GM19351 (cell line): ENCODE data around the gene UBE2V1.
A peak's percentile ranks its signal among the peaks of the same experiment; 100 is the strongest.
"Not testable (repeated sequence)": the region's sequence is repeated elsewhere in the genome, so short reads cannot be mapped to it uniquely, and the experiment has no call there.

Source experiments
- ATAC-seq: cut with Tn5 transposase; IDR thresholded peaks from one replicate; pipeline ENCODE4 v1.9.1; 2021; ENCODE audit warnings: mild to moderate bottlenecking, moderate library complexity; ENCODE audit not compliant: unreplicated experiment

UBE2V1 gene

DNA sequence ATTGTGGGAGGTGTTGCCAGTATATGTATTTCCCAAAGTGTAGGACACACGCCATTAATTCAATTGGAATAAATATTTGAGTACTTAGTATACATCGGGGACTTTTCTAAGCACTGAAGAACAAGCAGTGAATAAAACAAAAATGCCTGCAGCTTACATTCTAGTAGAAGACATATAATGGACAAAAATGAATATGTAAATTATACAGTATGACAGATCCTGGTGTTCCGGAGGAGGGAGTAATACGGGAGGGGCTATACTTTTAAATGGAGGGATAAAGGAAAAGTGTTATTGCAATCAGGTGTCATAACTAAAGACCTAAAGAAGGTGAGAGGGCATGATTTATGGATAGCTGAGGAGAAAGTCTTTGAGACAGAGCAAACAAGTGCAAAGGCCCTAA is 15.1 kb downstream of the UBE2V1 start:
- ATAC-seq = no peak

DNA sequence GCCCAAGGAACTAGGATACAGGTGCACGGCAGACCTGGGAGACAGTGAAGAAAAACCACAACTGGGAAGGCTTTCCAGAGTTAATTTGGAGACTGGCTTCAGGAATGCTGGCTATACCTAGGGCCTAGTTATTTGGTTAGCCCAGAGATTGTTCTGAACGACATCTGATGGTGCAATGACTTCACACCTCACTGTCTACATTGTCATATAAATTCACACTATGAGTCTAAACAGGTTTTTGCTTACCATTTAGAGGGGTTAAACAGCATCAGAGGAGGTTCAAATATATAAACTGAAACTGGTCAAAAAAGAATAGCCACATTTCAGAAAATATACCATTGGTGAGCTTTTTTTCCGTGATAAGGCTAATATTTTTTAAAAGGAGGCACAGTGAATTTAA is 16.7 kb downstream of the UBE2V1 start:
- no peak for ATAC-seq

DNA sequence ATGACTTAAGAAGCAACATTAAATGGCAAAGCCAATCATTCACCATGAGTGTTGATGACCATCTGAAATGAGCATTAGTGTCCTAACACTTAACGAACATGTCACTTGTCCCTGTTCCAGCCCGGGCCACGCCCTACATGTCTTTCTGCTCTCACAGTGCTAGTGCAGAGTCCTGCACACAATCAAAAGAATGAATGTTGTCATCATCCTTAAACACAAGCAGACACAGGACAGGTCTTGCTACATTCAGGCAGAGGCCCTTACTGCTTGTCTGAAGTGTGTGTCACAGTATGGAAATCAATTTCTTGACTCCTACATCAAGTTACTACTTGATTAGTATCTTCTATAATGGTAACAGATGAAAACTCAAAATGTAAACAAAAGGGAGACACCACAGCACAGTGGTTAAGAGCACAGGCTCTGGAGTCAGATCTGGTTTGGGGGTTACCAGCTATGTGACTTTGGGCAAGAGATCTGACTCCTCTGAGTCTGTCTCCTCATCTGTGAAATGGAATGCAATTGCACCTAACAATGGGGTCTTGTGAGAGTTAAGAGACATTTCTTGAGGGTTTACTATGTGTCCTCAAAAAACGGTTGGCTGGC is 17.4 kb downstream of the UBE2V1 start:
- no peak for ATAC-seq

DNA sequence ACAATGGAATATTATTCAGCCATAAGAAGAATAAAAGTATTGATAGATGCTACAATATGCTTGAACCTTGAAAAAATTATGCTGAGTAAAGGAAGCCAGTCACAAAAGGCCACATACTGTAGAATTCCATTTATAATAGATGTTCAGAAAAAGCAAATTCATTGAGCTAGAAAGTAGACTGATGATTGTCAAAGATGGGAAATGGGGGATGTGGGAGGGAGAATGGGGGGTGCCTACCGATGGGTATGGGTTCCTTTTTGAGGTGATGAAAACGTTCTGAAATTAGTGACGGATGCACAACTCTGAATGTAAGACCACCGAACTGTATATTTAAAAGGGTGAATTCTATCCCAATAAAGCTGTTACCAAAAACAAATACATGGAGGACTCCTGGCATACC is 18.4 kb downstream of the UBE2V1 start:
- ATAC-seq = no peak

DNA sequence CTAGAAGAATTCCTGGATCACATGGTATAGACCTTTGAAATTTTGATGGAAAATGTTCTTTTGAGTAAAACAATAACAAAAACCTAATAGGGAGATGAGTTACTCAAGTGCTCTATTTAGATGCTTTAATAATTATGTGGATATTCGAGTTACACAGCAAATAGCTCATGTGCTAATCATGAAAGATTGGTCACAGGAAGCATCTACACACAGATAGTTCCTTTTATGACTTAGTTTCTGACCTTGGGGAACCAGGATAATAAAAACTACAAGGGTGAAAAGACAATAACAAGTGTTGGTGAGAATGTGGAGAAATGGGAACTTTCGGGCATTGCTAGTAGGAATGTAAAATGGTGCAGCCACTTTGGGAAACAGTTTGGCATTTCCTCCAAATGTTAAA is 19.7 kb downstream of the UBE2V1 start:
- no peak for ATAC-seq

DNA sequence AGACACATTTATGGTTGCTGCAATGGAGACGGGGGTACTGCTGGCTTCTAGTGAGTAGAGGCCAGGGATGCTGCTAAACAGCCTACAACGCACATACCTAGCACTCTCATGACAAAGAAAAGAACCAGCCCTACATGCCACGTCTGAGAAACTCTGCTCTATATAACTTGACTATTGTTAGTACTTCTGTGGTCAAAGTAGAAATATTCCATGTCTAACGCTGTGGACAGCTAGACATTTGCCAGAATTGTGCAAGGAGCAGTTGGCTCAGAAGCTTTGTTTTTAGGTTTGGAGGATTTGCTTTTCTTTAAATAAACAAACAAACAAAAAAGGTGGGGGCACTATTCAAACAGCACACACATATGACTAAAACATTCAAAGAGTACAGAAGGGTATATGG is 20.5 kb downstream of the UBE2V1 start:
- ATAC-seq = no peak

DNA sequence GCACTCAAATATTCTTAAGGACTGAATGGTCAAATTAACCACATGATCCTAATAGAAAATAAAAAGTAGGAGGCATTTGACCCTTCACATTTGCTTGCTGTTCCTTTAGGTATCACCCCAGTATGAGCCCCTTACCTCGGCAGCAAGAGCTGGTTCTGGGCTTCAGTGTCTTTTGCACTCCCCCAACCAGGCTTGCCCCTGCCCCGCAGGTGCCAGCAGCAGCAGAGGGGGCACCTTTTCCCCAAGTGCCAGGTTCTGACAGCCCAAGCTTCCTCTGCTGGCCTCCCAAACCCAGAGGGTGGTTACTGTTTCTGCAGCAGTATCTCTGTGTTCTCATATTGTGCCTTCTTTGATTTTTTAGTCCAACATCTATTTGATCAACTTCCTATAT is 23.2 kb downstream of the UBE2V1 start:
- no peak for ATAC-seq

DNA sequence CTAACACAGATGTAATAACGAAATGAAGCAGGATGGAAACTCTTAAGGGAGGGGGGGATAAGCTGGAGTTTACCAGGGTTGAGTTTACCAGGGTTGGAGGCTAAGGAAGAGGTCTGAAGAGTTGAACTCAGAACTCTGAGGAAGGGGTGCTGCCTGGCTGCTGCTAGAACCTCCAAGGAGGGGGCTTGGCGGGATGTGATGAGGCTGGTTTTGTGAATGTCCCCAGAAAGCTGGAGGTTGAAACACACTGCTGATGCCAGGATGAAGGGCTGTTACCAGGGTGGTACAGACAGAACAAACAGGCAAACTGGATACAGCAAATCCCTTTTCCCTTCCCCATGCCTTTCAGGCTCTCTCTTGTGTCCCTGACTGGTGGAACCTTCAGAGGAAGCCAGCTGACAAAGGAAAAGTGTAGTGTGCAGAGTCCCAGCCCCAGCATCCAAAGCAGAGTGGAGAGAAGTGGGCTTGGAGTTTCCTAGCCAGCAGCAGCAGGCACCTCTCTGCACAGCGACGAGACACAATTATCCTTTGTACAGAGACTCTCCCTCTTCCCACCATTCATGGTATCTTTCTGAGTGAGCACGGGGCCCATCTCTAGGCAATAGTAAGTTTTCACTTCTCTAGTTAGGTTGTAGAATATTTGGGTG is 23.7 kb downstream of the UBE2V1 start:
- no peak for ATAC-seq

DNA sequence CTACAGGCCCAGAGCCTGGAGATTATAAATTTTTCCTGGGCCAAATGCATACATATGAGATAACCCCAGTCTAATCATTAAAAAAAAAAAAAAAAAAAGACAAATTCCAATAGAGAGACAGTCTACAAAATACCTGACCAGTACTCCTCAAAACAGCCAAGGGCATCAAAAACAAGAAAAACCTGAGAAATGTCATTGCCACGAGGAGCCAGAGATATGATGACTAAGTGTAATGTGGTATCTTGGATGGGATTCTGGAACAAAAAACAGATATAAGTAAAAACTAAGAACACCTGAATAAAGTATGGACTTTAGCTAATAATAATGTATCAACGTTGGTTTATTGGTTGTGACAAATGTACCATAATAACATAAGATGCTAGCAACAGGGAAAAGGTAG is 24.9 kb downstream of the UBE2V1 start:
- ATAC-seq = no peak

DNA sequence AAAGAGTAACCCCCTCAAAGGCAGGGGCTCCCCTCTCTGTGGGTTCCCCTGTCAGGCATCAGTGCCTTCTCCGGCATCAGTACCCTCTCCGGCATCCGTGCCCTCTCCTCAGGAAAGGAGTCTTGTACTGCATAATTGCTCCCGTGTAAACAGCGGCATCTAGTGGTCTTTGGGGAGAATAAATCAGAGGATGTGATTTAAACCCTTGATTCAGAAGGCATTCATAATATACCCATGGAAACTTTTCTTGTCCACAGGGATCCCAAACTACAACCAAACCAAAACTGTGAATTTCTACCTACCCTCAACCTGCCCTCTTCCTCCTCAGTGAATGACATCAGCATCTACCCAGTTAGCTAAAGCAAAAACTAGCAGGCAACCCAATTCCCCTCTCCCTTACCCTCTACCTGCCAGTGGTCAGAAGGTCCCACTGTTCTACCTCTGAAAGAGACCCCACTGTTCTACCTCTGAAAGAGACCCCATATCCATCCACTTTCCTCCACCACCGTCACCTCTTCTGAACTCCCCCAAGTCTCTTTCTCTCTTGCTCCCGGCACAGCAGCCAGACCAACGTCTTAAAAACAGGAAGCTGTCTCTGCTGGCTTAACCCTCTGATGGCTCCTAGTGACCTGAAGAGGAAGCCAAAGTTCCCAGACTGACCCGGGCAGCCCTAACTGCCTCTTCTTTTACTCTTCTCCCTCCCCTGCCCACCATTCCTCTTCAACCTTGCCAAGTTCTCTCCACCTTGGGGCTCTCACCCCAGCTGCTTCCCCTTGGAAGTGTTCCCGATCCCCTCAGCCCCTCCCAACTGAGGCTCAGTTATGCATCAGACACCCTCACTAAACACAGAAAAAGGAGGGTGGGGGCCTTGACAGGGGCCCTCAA is 27.2 kb downstream of the UBE2V1 start:
- ATAC-seq = no peak

DNA sequence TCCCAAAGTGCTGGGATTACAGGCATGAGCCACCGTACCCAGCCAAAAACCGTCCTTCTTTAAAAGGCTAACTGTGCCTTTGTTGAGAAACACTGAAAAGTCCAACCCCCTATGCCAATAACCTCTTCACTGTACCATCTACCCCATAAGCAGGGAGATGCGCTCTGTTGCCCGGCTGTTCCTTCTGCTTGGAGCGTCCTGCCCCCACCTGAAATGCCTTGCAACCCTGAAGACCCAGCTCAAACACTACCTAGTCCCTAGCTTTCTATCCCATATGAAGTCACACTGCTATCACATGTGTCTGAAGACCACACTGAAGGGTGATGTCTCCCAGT is 27.8 kb downstream of the UBE2V1 start:
- no peak for ATAC-seq

DNA sequence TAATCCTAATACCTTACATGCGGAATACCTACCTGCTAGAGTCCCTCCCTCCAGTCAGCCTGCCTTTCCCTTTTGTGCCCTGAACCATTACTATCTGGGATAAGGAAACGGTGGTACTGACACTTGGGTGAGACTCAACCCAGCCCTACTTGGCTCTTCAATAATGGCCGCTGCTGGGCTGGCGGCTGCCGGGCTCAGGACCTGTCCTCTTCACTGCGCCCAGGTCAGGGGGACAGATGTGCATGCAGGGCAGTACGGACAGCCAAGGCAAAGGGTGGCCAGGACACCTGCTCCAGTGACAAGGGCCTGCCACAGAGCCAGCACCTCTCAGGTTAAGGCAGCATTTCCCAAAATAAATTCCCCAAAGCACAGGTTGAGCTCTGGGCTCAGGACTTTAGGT is 29.9 kb downstream of the UBE2V1 start:
- no peak for ATAC-seq

DNA sequence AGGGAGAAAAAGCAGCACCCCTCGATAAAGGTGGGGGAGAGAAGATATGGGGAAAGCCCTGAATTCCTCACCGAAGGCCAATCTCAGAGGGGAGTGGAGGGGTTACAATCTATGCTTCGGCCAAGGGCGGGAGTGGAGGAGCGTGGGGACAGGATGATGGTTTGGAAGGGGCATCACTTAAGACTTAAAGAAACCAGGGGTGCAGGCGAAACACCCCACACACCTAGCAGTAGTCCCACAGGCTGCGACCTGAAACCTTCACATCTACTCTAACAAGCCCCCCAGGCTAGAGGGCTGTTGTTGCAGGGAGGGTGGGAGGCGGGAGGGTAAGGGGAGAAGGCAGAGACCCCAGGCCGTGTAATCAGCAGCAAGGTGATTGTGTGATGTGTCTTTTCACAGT is 30.9 kb downstream of the UBE2V1 start:
- ATAC-seq = not testable (repeated sequence)

DNA sequence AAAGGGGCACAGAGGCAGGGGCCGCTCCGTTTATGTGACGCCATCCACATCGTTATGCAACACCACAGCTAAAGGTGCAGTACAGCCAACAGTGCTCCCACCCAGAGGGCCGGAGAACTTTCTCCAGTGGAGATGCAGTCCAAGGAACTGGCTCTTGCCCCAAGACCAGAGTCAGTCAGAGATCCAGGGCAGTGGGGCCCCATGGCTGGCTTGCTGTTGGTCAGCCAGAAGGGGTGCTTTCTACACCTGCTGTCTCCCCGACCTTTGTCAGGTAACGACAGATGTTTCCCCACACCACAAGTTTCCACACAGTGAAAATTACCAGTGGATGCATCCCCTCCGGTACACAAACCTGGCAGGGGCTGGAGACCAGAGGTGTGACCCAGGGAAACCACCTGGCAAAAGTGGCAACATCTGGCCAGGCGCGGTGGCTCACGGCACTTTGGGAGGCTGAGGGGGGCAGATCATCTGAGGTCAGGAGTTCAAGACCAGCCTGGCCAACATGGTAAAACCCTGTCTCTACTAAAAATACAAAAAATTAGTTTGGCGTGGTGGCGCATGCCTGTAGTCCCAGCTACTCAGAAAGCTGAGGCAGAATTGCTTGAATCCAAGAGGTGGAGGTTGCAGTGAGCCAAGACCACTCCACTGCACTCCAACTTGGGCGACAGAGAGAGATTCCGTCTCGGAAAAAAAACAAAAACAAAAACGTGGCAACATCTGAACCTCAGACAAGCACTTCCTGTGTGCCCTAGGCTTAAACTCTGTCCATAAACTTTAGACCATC is 34.9 kb downstream of the UBE2V1 start:
- ATAC-seq = no peak

DNA sequence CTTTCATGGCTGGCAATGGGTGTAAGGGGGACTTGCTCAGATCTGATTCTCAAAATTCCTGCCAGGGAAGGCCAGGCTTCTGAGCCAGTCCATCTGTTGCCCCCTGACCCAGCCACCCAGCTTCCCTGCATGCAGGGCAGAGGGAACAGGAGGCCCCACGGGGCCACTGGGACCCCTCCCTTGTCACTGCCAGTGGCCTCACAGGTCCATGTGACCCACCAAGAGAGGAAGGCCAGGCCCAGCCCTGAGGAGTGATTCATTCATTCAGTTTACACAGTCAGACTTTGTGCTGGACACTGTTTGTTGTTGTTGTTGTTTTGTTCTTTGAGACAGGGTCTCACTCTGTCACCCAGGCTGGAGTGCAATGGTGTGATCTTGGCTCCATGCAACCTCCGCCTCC is 39.5 kb downstream of the UBE2V1 start:
- no peak for ATAC-seq

DNA sequence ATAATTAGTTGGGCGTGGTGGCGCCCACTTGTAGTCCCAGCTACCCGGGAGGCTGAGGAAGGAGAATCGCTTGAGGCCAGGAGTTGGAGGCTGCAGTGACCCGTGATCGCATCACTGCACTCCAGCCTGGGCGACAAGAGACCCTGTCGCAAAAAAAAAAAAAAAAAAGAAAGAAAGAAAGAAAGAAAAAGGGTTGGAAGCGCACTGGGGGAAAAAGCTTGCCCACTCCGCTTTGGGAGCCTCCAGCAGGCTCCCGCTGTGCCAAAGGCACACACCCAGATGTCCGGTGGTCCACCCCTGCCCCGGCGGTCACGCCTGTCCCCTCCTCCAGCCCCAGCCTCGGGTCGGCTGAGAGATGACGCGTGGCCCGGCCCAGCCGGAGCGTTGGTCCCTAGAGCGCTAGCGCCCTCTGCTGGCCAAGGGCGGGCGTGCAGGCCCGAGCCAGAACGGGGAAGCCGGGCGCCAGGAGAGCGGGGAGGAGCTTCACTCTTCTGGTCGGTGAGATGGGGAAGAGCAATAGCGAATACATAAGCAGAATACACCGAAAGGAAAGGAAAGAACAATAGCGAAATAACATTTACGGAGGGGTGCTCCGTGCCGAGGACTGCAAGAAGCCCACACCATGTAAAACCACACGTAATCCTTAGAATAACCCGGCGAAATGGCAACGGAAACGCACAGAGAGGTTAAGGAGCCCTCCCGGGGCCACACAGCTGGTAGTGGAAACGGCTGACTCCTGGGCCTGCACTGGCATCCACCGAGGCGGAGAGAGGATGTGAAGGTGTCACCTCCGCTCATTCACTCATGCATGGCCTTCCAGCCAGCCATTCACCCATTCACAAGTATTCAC is 41.7 kb downstream of the UBE2V1 start:
- peak; percentile 90 for ATAC-seq

DNA sequence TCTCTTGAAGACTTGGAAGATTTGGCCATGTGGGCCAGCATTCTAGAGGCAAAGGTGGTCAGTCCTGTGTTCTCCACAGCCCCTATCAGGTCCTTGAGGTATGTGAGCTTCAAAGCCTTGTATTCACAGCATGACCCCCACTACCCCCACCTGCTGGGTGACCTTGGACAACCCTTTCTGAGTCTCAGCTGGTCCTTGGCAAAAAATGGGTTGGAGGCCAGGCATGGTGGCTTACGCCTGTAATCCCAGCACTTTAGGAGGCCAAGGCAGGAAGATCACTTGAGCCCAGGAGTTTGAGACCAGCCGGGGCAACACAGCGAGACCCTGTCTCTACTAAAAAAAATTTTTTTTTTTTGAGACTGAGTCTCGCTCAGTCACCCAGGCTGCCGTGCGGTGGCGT is 42.6 kb downstream of the UBE2V1 start:
- ATAC-seq = no peak

DNA sequence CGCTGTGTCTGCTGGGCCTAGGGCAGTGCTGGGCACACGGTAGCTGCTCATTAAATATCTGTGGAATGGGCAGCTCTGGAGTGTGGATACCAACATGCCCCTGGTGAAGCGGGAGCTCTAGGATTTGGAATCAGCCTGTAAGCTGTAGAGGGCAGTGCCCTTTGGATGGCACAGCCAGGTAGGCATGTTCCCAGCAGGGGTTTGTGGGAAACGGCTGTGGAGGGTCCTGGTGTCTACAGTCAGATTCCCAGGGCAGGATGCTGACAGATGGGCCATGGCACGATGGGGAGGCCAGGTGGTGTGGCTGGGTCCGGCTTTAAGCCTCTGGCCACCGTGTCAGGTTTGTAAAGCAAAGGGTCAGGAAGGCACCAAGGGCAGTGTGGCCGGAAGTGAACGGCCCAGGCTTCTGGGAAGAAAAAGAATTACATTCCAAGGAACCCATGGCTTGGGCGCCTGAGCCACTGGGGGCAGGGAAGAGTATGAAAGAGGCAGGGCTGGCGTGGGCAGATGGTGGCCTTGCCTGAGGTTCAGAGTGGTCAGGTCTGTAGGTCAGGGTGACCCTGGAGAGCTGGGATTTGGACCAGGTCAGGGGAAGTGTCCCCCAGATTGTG is 44.8 kb downstream of the UBE2V1 start:
- no peak for ATAC-seq

DNA sequence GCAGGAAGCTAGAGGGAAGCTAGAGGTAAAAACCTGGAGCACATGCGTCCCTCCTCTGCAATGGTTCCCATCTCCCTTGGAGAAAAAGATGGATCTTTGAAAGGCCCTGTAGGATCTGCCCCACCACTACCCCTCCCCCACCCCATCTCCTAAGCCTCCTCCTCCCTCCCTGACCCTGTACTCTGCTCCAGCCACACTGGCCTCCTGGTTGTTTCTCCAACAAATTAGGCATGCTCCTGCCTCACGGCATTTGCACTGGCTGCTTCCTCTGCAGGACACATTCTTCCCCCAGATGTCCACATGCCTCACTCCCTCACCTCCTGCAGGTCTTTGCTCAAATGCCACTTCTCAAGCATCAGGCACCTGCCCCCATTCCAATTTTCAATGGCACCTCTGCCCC is 45.5 kb downstream of the UBE2V1 start:
- no peak for ATAC-seq

DNA sequence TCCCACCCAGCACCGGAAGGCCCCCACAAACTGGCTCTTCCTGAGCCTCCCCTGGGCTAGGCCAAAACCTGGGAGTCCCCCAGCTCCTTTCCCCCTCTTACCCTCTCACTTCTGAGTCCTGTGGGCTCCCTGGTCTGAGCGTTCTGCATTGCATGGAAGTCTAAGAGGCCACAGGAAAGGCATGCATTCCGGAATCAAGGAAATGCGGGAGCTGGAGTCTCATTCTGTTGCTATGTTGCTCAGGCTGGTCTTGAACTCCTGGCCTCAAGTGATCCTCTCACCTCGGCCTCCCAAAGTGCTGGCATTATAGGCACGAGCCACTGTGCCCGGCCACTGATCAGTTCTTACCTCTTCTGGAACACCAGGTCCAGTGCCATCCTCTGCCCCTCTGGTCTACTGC is 45.9 kb downstream of the UBE2V1 start:
- ATAC-seq = no peak
